HG02759 (cell line): ENCODE results near the gene ZNF200.

ENCODE experiments used
- ATAC-seq: cut with Tn5 transposase; IDR thresholded peaks from one replicate; pipeline ENCODE4 v1.9.1; 2021; ENCODE audit warnings: mild to moderate bottlenecking, moderate library complexity; ENCODE audit not compliant: unreplicated experiment

Gene ZNF200

GRCh38 chr16:3179651-3180050 lies 55.3 kb downstream of the ZNF200 start:
- no peak for ATAC-seq

GRCh38 chr16:3175157-3176093 lies 59.5 kb downstream of the ZNF200 start:
- no peak for ATAC-seq

- ATAC-seq = no peak
These were observed 60.3 kb downstream of the ZNF200 start for GRCh38 chr16:3174618-3175148.

- ATAC-seq = no peak
These were observed 60.9 kb downstream of the ZNF200 start for GRCh38 chr16:3173892-3174617.
